Esophagus squamous epithelium (tissue), 4 donors: ENCODE measurements around the gene P2RY14.

Experiments used
- CTCF ChIP-seq, 6 experiments: fragments of 450-650 bp in 4 of 6; fragments of 200-600 bp in 2 of 6; sonication (generic) in 2 of 6; IDR thresholded peaks; one replicate each; pipeline ENCODE4 v1.5.1; 2016 to 2019; ENCODE audit warnings: antibody characterized with exemption in 6 of 6, mild to moderate bottlenecking in 4 of 6, moderate library complexity in 4 of 6
- POLR2A ChIP-seq, 4 donors: fragments of 450-650 bp; IDR thresholded peaks; one replicate each; pipeline ENCODE4 v1.6.1; 2017; ENCODE audit warnings: antibody characterized with exemption in 4 of 4, mild to moderate bottlenecking in 4 of 4, moderate library complexity in 3 of 4

- no peak for TF ChIP-seq POLR2A (IDR thresholded peaks at IDR 0.05)
- TF ChIP-seq CTCF (IDR thresholded peaks at IDR 0.05) = no peak
These were observed 29.5 kb downstream of the P2RY14 start for GRCh38 chr3:151248772-151249337.
